Chondrocyte (in vitro differentiated cells): ENCODE data around the gene GUK1. TPM values are rescaled to one million over a fixed set of nuclear protein-coding genes. Genes with fewer than 3 reads are reported as not detected.
"Not testable (repeated sequence)": the region's sequence is repeated elsewhere in the genome, so short reads cannot be mapped to it uniquely, and the experiment has no call there.

Experiments
- DNase-seq: peaks from one replicate; pipeline ENCODE4 v3.0.0; 2021; ENCODE audit warnings: mixed read lengths, low spot score
- H3K27ac Mint-ChIP-seq: one replicate; pipeline ENCODE4 v1.8.0; 2021; ENCODE audit warnings: mild to moderate bottlenecking, moderate library complexity, mixed read lengths; ENCODE audit not compliant: unreplicated experiment
- H3K27me3 Mint-ChIP-seq: 2 replicates; pipeline ENCODE4 v1.8.0; 2021; ENCODE audit warnings: low read depth, mixed read lengths
- H3K36me3 Mint-ChIP-seq: 2 replicates; pipeline ENCODE4 v1.8.0; 2021; ENCODE audit warnings: low read depth, mixed read lengths
- H3K4me1 Mint-ChIP-seq: 2 replicates; pipeline ENCODE4 v1.8.0; 2021; ENCODE audit warnings: low read depth, mild to moderate bottlenecking, mixed read lengths
- H3K4me3 Mint-ChIP-seq: one replicate; pipeline ENCODE4 v1.8.0; 2021; ENCODE audit warnings: mild to moderate bottlenecking, moderate library complexity, mixed read lengths; ENCODE audit not compliant: unreplicated experiment
- H3K9me3 Mint-ChIP-seq: 2 replicates; pipeline ENCODE4 v1.8.0; 2021; ENCODE audit warnings: low read depth, mixed read lengths
- total RNA-seq: library from RNA; stranded (reverse); gene quantifications from 3 replicates; pipeline ENCODE4 v1.2.1, GENCODE V29; 2021
- TF ChIP-seq, protein P1 (sequence below): fragments of 200-600 bp; sonication (generic); IDR thresholded peaks from 2 replicates; pipeline ENCODE4 v1.5.0; 2021; ENCODE audit warnings: antibody characterized with exemption, mild to moderate bottlenecking, moderate library complexity

The GUK1 gene
- total RNA-seq, 1 donor from 2014 or later, result 196 TPM

DNA sequence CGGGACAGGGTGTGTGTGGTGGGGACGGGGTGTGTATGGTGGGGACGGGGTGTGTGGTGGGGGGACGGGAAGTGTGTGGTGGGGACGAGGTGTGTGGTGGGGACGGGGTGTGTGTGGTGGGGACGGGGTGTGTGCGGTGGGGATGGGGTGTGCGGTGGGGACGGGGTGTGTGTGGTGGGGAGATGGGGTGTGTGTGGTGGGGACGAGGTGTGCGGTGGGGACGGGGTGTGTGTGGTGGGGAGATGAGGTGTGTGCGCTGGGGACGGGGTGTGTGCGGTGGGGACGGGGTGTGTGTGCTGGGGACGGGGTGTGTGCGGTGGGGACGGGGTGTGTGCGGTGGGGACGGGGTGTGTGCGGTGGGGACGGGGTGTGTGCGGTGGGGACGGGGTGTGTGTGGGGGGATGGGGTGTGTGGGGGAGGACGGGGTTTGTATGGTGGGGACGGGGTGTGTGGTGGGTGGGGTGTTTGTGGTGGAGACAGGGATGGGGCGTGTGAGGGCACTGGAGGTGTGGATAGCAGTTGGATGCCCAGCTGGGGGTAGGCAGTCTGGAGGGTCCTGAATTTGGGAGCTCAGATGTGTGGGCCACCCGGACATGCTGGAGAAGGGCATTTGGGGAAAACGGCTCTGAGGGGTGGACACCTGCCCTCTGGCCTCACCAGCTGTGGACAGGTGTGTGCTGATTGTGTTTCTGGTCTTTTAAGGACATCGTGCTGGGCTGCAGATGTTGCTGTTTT lies 42.4 kb downstream of the GUK1 start:
- Mint-ChIP-seq H3K4me1 (peaks cover 15% of the 10 kb centered on the region), H3K9me3 (no peaks in the 10 kb centered on the region), H3K4me3 (no peak overlapping the region), H3K27ac (no peak overlapping the region), H3K27me3 (no peaks in the 10 kb centered on the region), H3K36me3 (peaks cover 1% of the 10 kb centered on the region)
- peak; percentile 50 for DNase-seq
- TF ChIP-seq, protein P1, sequence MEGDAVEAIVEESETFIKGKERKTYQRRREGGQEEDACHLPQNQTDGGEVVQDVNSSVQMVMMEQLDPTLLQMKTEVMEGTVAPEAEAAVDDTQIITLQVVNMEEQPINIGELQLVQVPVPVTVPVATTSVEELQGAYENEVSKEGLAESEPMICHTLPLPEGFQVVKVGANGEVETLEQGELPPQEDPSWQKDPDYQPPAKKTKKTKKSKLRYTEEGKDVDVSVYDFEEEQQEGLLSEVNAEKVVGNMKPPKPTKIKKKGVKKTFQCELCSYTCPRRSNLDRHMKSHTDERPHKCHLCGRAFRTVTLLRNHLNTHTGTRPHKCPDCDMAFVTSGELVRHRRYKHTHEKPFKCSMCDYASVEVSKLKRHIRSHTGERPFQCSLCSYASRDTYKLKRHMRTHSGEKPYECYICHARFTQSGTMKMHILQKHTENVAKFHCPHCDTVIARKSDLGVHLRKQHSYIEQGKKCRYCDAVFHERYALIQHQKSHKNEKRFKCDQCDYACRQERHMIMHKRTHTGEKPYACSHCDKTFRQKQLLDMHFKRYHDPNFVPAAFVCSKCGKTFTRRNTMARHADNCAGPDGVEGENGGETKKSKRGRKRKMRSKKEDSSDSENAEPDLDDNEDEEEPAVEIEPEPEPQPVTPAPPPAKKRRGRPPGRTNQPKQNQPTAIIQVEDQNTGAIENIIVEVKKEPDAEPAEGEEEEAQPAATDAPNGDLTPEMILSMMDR, result no peak

DNA sequence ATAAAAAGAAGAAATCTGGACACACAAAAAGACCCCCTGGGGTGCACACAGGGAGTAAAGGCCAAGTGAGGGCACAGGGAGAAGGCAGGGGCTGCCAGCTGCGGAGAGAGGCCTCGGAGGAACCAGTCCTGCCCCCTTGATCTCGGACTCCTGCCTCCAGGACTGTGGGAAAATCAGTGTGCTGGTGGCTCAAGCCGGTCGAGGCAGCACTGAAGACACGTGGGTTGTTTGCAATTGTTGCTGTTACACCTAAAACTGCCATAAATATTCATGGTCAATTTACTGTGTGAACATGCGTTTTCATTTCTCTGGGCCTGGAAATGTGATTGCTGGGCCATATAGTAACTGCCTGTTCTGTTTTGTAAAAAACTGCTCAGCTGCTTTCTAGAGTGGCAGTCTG lies 44.1 kb downstream of the GUK1 start:
- H3K27ac Mint-ChIP-seq, result no peak overlapping the region

DNA sequence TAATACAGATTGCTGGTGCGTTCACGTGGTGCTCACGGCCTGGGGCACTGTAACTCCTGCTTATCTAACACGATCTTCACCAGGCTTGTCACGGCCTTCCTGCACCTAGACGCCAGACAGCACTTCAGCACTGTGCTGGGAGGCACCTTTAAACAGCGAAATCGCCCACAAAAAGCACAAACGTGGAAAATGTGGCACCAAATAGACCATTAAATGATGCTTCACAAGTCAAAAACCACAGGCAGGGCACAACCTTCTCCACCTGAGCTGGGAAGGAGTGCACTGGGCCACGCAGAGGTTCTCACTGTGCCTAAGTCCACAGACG lies 45.5 kb downstream of the GUK1 start:
- DNase-seq, result peak; percentile 30
- Mint-ChIP-seq H3K9me3 (peaks cover 11% of the 10 kb centered on the region), H3K4me3 (no peak overlapping the region), H3K27me3 (no peaks in the 10 kb centered on the region), H3K27ac (no peak overlapping the region), H3K4me1 (no peaks in the 10 kb centered on the region), H3K36me3 (no peaks in the 10 kb centered on the region)
- TF ChIP-seq, protein P1, result no peak

More for the DNA sequence above, 44.1 kb downstream of the GUK1 start:
- Mint-ChIP-seq H3K27me3 (no peaks in the 10 kb centered on the region), H3K36me3 (peaks cover 1% of the 10 kb centered on the region), H3K4me3 (no peak overlapping the region), H3K9me3 (peaks cover 11% of the 10 kb centered on the region), H3K4me1 (peaks cover 5% of the 10 kb centered on the region)
- DNase-seq, result peak; percentile 33
- TF ChIP-seq, protein P1, result no peak

DNA sequence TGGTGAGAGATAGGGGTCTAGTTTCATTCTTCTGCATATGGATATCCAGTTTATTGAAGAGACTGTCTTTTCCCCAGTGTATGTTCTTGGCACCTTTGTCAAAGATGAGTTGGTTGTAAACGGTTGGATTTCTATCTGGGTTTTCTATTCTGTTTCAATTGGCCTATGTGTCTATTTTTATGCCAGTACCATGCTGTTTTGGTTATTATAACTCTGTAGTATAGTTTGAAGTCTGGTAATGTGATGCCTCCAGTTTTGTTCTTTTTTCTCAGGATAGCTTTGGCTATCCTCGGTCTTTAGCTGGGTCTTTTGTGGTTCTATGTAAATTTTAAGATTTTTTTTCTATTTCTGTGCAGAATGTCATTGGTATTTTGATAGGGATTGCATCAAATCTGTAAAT lies 48.2 kb downstream of the GUK1 start:
- not testable (repeated sequence) for H3K27ac Mint-ChIP-seq, H3K36me3 Mint-ChIP-seq, DNase-seq, H3K27me3 Mint-ChIP-seq, H3K4me1 Mint-ChIP-seq, H3K4me3 Mint-ChIP-seq
- H3K9me3 Mint-ChIP-seq, result peaks cover 11% of the 10 kb centered on the region

DNA sequence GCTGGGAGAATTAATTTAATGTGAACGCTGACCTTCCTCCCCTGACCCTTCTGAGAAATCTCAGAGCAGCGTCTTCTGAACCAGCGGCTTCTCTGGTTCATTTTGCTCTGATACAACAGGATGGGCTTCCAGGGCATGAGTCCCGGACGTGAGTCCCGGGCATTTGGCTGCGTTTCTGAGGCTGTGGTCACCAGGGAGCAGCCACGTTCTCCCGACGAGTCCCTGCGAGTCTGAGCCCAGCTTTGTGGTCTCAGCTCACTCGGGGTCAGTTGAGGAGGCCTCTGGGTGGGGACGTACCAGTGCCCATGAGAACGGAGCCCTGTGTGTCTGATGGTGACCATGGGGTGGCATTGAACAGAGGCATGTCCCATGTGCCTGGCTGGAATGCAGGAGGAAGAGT lies 50.1 kb downstream of the GUK1 start:
- peak; percentile 59 for DNase-seq
- TF ChIP-seq, protein P1, result no peak
- Mint-ChIP-seq H3K36me3 (peaks cover 2% of the 10 kb centered on the region), H3K4me3 (no peak overlapping the region), H3K4me1 (no peaks in the 10 kb centered on the region), H3K9me3 (peaks cover 11% of the 10 kb centered on the region), H3K27ac (no peak overlapping the region), H3K27me3 (no peaks in the 10 kb centered on the region)

DNA sequence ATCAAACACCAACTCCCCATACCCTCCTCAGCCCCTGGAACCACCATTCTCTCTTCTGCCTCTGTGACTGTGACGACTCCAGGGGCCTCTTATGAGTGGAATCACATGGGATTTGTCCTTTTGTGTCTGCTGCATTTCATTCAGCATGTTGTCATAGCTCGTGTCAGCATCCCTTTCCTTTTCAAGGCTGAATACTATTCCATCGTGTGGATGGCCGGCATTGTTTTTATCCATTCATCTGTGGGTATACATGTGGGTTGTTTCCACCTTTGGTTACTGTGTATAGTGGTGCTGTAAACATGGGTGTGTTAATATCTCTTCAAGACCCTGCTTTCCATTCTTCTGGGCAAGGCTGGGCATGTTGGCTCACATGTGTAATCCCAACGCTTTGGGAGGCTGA lies 50.7 kb downstream of the GUK1 start:
- Mint-ChIP-seq H3K4me3 (no peak overlapping the region), H3K27me3 (no peaks in the 10 kb centered on the region), H3K27ac (no peak overlapping the region), H3K36me3 (peaks cover 6% of the 10 kb centered on the region), H3K4me1 (no peaks in the 10 kb centered on the region), H3K9me3 (peaks cover 11% of the 10 kb centered on the region)
- TF ChIP-seq, protein P1, result no peak
- peak; percentile 4 for DNase-seq
